Stimulated activated memory B cell treated with anti-CD40 and anti-IgM and Interleukin-4, amounts not matched to agents 10 μg/mL and 1 μg/mL and 100 μg/mL, for 72 hours (primary cell): ENCODE measurements around the gene LDHD.
"Not testable (repeated sequence)": the region's sequence is repeated elsewhere in the genome, so short reads cannot be mapped to it uniquely, and the experiment has no call there.

ENCODE experiments used
- ATAC-seq: fragments of 150-1000 bp; cut with Tn5 transposase; 2 replicates; pipeline ENCODE4 v1.10.0; 2021
- H3K27ac Mint-ChIP-seq: one replicate; pipeline ENCODE4 v1.8.0; 2022; ENCODE audit warnings: mild to moderate bottlenecking, mixed read lengths
- H3K27me3 Mint-ChIP-seq: one replicate; pipeline ENCODE4 v1.8.0; 2022; ENCODE audit warnings: mixed read lengths
- H3K36me3 Mint-ChIP-seq: one replicate; pipeline ENCODE4 v1.8.0; 2022; ENCODE audit warnings: mixed read lengths
- H3K4me1 Mint-ChIP-seq: one replicate; pipeline ENCODE4 v1.8.0; 2022; ENCODE audit warnings: mixed read lengths
- H3K4me3 Mint-ChIP-seq: one replicate; pipeline ENCODE4 v1.8.0; 2022; ENCODE audit warnings: mild to moderate bottlenecking, moderate library complexity, mixed read lengths
- H3K9me3 Mint-ChIP-seq: one replicate; pipeline ENCODE4 v1.8.0; 2022; ENCODE audit warnings: mixed read lengths

The LDHD gene

DNA sequence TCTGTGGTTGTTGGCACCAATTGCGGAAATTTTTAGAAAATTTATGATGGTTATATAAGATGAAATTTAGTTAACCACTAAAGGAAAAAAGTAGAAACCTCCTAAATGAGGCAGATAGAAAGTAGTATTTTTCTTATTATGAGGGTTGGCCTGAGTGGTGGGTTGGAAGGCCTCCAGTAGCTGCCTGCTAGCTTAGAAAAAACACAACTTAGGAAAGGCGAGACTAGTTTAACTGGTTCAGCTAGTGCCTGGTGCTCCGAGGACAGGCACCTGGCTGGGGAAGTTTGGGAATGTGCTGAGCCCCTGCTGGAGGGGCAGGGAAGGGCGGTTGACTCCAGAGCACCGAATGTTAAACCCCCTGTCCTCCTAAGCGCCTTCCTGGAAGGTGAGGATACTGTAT lies 19.9 kb downstream of the LDHD start:
- H3K27me3 Mint-ChIP-seq = no peaks in the 10 kb centered on the region
- H3K9me3 Mint-ChIP-seq = no peaks in the 10 kb centered on the region
- peaks cover 25% of the 10 kb centered on the region for H3K4me1 Mint-ChIP-seq
- H3K4me3 Mint-ChIP-seq = no peak overlapping the region
- H3K36me3 Mint-ChIP-seq = no peaks in the 10 kb centered on the region
- ATAC-seq = no peak
- H3K27ac Mint-ChIP-seq = no peak overlapping the region

- ATAC-seq = no peak
- Mint-ChIP-seq H3K9me3 (no peaks in the 10 kb centered on the region), H3K27me3 (no peaks in the 10 kb centered on the region), H3K27ac (no peak overlapping the region), H3K4me3 (no peak overlapping the region), H3K36me3 (no peaks in the 10 kb centered on the region), H3K4me1 (peaks cover 23% of the 10 kb centered on the region)
Measured at GRCh38 chr16:75095204-75095621, 21.4 kb downstream of the LDHD start.

GRCh38 chr16:75093598-75094540 lies 22.7 kb downstream of the LDHD start:
- no peak overlapping the region for H3K27ac Mint-ChIP-seq
- H3K27me3 Mint-ChIP-seq = no peaks in the 10 kb centered on the region
- H3K4me3 Mint-ChIP-seq = no peak overlapping the region
- H3K9me3 Mint-ChIP-seq = no peaks in the 10 kb centered on the region
- H3K4me1 Mint-ChIP-seq = peaks cover 10% of the 10 kb centered on the region
- H3K36me3 Mint-ChIP-seq = no peaks in the 10 kb centered on the region
- no peak for ATAC-seq

- ATAC-seq = no peak
- no peak overlapping the region for H3K27ac Mint-ChIP-seq
- H3K36me3 Mint-ChIP-seq = no peaks in the 10 kb centered on the region
- no peak overlapping the region for H3K4me3 Mint-ChIP-seq
- peaks cover 6% of the 10 kb centered on the region for H3K4me1 Mint-ChIP-seq
- no peaks in the 10 kb centered on the region for H3K27me3 Mint-ChIP-seq
- H3K9me3 Mint-ChIP-seq = no peaks in the 10 kb centered on the region
Measured at GRCh38 chr16:75092777-75093176, 23.8 kb downstream of the LDHD start.

GRCh38 chr16:75091619-75092018 lies 25.0 kb downstream of the LDHD start:
- not testable (repeated sequence) for H3K36me3 Mint-ChIP-seq, H3K9me3 Mint-ChIP-seq, ATAC-seq, H3K4me3 Mint-ChIP-seq, H3K27ac Mint-ChIP-seq, H3K4me1 Mint-ChIP-seq, H3K27me3 Mint-ChIP-seq

- not testable (repeated sequence) for H3K4me3 Mint-ChIP-seq, H3K27ac Mint-ChIP-seq, ATAC-seq
Measured at GRCh38 chr16:75090899-75091298, 25.7 kb downstream of the LDHD start.

DNA sequence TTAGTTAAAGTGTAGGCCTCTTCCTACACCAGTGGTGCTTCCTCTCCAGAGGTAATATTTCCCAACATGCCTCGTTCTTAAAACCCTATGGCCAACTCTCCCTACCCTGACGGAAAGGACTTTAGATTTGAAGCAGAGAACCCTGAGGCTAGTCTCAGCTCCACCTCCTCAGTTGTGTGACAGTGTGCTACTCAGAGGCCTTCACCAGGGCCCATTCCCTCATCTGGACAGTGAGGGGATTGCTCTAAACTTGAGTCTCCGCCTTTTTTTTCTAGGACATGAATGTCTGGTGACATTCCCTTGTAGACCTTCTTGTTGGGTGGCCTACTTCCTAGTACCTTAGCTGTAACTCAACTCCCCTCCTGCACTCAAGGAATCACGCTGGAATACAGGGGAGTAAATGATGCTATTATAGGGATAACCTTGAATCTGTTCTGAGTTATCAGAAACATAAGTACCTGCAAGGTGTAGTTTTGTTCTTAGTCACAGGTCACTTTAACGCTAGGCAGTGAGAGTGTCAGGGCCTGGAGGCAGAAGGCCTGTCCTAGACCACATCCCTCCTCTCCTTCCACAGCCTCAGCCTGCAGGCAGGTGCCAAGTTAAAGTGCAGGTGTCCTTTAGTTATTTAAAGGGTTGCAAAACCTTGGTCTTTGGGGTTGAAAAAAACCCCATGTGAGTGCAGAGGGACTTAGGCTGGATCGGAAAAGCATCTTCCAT lies 26.9 kb downstream of the LDHD start:
- no peak for ATAC-seq
- Mint-ChIP-seq H3K27ac (no peak overlapping the region), H3K4me3 (no peak overlapping the region), H3K4me1 (no peaks in the 10 kb centered on the region), H3K36me3 (peaks cover 5% of the 10 kb centered on the region), H3K9me3 (no peaks in the 10 kb centered on the region), H3K27me3 (no peaks in the 10 kb centered on the region)

More at GRCh38 chr16:75090899-75091298, 25.7 kb downstream of the LDHD start:
- not testable (repeated sequence) for H3K4me1 Mint-ChIP-seq, H3K9me3 Mint-ChIP-seq, H3K27me3 Mint-ChIP-seq, H3K36me3 Mint-ChIP-seq

DNA sequence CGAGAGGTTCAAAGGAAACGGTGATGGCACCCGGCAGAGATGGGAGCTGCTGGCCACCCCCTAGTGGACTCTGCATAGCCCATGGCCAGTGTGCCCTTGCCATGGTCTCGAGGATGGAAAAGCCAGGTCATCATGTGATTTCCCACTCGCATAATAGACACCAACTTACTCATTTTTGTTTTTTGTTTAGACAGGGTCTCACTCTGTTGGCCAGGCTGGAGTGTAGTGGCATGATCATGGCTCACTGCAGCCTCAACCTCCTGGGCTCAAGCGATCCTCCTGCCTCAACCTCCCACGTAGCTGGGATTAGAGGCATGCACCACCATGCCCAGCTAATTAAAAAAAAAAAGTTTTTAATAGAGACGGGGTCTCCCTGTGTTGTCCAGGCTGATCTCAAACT lies 27.6 kb downstream of the LDHD start:
- H3K9me3 Mint-ChIP-seq = no peaks in the 10 kb centered on the region
- H3K36me3 Mint-ChIP-seq = peaks cover 5% of the 10 kb centered on the region
- no peaks in the 10 kb centered on the region for H3K4me1 Mint-ChIP-seq
- no peak for ATAC-seq
- no peaks in the 10 kb centered on the region for H3K27me3 Mint-ChIP-seq
- H3K4me3 Mint-ChIP-seq = no peak overlapping the region
- no peak overlapping the region for H3K27ac Mint-ChIP-seq

DNA sequence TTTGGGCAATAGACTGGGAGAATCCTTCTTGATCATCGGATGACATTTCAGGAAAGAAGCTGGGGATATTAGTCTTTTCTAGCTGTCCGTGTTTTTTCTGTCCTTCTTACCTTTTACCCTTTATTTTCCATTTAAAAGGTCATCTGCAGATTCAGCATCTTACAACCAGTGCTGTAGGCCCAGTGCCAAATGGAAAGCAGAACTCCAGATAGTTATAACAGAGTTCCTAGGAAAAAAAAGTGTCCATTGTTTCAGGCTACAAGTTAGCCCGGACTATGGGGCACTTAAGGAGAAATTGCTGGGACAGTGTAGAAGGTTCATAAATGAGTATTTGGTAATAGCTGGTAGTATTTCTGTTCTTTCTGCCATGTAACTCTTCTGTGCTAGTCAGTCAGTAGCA lies 28.4 kb downstream of the LDHD start:
- Mint-ChIP-seq H3K4me3 (no peak overlapping the region), H3K36me3 (peaks cover 5% of the 10 kb centered on the region), H3K27me3 (no peaks in the 10 kb centered on the region), H3K9me3 (no peaks in the 10 kb centered on the region), H3K4me1 (no peaks in the 10 kb centered on the region), H3K27ac (no peak overlapping the region)
- no peak for ATAC-seq

DNA sequence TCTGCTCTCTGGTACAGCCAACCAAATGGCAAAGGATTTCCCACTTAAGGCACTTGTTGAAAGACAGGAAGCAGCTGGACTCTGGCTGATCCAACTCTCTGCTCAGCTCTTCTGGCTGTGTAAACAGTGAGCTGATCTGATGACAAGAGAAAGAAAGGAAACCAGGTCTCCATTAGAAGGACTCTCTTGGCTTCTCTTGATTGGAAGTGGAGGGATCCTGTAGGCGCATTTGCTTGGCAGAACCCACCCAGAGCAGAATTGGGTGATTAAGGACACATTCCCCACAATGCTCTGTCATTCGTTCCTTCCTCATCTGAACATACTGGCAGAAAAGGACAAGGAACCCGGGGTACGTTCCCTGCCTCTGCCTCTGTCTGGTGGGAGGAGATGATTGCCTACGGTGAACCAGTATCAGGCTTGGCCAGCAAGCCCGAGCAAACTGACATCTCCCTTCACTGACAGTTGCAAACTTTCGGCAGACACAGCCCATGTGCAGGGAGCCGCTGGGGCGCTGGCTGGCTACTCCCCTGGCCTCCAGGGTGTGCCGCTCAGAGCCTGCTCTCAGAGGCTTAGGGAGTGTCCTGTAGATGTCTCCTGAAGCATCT lies 29.1 kb downstream of the LDHD start:
- H3K4me3 Mint-ChIP-seq = no peak overlapping the region

DNA sequence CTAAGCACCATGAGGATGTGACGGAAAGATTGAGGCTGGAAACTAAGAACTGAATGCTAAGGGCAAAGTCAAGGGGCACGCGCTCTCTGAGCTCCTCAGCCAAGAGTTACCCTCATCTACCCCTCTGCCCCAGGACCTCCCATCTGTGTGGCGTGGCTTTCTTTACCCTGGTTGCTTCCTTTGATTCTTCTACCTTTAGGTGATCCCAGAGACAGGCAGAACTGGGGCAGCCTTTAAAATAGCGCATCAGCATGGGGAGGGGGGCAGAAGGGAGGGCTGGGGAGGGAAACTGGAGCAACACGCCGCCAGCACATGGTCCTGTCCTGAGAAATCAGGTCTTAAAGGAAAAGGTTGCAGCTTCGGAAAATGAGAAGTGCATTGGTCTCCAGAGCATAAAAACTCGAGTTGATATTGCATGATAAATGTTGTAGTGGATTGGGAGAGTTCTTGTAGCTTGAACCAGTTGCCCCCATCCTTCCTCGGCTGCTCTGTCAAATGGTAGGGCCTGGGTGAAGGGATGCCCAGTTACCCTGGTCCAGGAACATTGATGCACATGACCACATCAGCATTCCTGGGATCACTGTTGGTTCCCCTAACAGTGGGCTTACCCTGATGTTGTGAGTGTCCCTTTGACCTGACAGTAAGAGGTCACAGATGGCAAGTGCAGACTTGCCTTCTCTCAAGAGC lies 29.7 kb downstream of the LDHD start:
- no peak overlapping the region for H3K4me3 Mint-ChIP-seq

More for the DNA sequence above, 29.1 kb downstream of the LDHD start:
- H3K36me3 Mint-ChIP-seq = peaks cover 5% of the 10 kb centered on the region
- H3K27ac Mint-ChIP-seq = no peak overlapping the region
- peaks cover 4% of the 10 kb centered on the region for H3K27me3 Mint-ChIP-seq
- no peaks in the 10 kb centered on the region for H3K9me3 Mint-ChIP-seq
- H3K4me1 Mint-ChIP-seq = peaks cover under 1% of the 10 kb centered on the region
- no peak for ATAC-seq

DNA sequence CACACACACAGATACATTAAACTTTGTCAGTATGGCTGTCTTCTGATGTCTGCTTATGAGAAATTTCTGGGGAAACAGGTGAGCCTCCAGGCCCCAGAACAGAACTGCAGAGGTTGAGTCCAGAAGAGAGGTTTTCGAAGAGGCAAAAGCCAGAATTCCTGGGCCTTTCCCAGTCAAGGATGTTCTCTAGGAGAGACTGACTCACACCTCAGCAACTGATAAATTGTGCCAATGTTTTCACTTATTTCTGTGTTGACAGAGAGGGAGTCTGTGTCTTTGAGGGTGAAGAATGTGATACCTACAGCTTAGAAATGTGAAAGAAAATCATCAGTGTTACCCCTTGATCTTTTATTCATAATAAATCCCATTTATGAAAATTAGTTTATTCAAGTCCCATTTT lies 30.3 kb downstream of the LDHD start:
- peaks cover 5% of the 10 kb centered on the region for H3K36me3 Mint-ChIP-seq
- no peaks in the 10 kb centered on the region for H3K9me3 Mint-ChIP-seq
- H3K4me1 Mint-ChIP-seq = peaks cover 13% of the 10 kb centered on the region
- no peak overlapping the region for H3K27ac Mint-ChIP-seq
- no peak for ATAC-seq
- H3K27me3 Mint-ChIP-seq = peaks cover 16% of the 10 kb centered on the region
- H3K4me3 Mint-ChIP-seq = no peak overlapping the region

More for the DNA sequence above, 29.7 kb downstream of the LDHD start:
- peaks cover 7% of the 10 kb centered on the region for H3K4me1 Mint-ChIP-seq
- no peaks in the 10 kb centered on the region for H3K9me3 Mint-ChIP-seq
- peaks cover 10% of the 10 kb centered on the region for H3K27me3 Mint-ChIP-seq
- H3K27ac Mint-ChIP-seq = no peak overlapping the region
- peaks cover 5% of the 10 kb centered on the region for H3K36me3 Mint-ChIP-seq
- no peak for ATAC-seq

DNA sequence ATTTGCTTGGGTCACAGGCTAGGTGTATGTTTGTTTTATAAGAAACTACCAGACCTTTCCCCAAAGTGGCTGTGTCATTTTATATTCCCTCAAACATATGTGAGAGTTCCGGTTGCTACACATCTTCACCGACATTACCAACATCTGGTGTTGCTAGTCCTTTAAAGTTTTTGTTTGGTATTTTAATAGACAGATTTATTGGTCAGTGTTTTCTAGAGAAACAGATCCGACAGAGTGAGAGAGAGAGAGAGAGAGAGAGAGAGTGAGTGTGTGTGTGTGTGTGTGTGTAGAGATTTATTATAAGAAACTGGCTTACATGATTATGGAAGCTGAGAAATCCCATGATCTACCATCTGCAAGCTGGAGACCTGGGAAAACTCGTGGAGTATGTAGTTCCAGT lies 31.0 kb downstream of the LDHD start:
- no peaks in the 10 kb centered on the region for H3K9me3 Mint-ChIP-seq
- H3K27ac Mint-ChIP-seq = no peak overlapping the region
- peaks cover 23% of the 10 kb centered on the region for H3K27me3 Mint-ChIP-seq
- peaks cover 16% of the 10 kb centered on the region for H3K4me1 Mint-ChIP-seq
- no peak overlapping the region for H3K4me3 Mint-ChIP-seq
- H3K36me3 Mint-ChIP-seq = peaks cover 5% of the 10 kb centered on the region
- ATAC-seq = no peak

GRCh38 chr16:75083813-75084212 lies 32.8 kb downstream of the LDHD start:
- H3K27me3 Mint-ChIP-seq = peaks cover 35% of the 10 kb centered on the region
- no peak for ATAC-seq
- no peaks in the 10 kb centered on the region for H3K9me3 Mint-ChIP-seq
- peaks cover 16% of the 10 kb centered on the region for H3K4me1 Mint-ChIP-seq
- H3K4me3 Mint-ChIP-seq = no peak overlapping the region
- H3K27ac Mint-ChIP-seq = no peak overlapping the region
- peaks cover 5% of the 10 kb centered on the region for H3K36me3 Mint-ChIP-seq
